Thyroid gland (tissue), 4 donors: ENCODE results near the gene PRELID3B. TPM values are rescaled to one million over a fixed set of nuclear protein-coding genes. Genes with fewer than 3 reads are reported as not detected.

Source experiments
- DNase-seq, 2 donors: peaks; one replicate each; pipeline ENCODE4 v3.0.0-alpha.2; 2019
- H3K27ac ChIP-seq, 3 donors: fragments of 200-600 bp; sonication (generic); 1 replicate in 2 of 3; 2 replicates in 1 of 3; pipeline ENCODE4 v1.5.1; 2016 to 2019; ENCODE audit warnings: mild to moderate bottlenecking in 1 of 3, moderate library complexity in 1 of 3
- H3K27me3 ChIP-seq: fragments of 200-600 bp; sonication (generic); one replicate; pipeline ENCODE4 v1.5.1; 2019
- H3K36me3 ChIP-seq, 2 donors: fragments of 200-600 bp; sonication (generic); one replicate each; pipeline ENCODE4 v1.5.1; 2016 to 2019
- H3K4me1 ChIP-seq, 2 donors: fragments of 200-600 bp; sonication (generic); one replicate each; pipeline ENCODE4 v1.5.1; 2017 to 2019
- H3K4me3 ChIP-seq, 3 donors: fragments of 200-600 bp; sonication (generic); replicated peaks in 1 of 3; 1 replicate in 2 of 3; 2 replicates in 1 of 3; pipeline ENCODE4 v1.5.1; 2016; ENCODE audit warnings: mild to moderate bottlenecking in 1 of 3
- H3K9me3 ChIP-seq: fragments of 200-600 bp; sonication (generic); one replicate; pipeline ENCODE4 v1.5.1; 2017
- CTCF ChIP-seq, 6 experiments: fragments of 200-600 bp in 3 of 6; fragments of 450-650 bp in 3 of 6; sonication (generic) in 3 of 6; IDR thresholded peaks; one replicate each; pipeline ENCODE4 v1.5.1; 2016 to 2019; ENCODE audit warnings: antibody characterized with exemption in 6 of 6, mild to moderate bottlenecking in 2 of 6, inconsistent platforms in 1 of 6, moderate library complexity in 1 of 6
- POLR2A ChIP-seq, 2 donors: fragments of 450-650 bp; IDR thresholded peaks; one replicate each; pipeline ENCODE4 v1.6.1; 2017; ENCODE audit warnings: antibody characterized with exemption in 2 of 2, mild to moderate bottlenecking in 2 of 2, moderate library complexity in 1 of 2
- WGBS, 2 donors: methylation state at CpG; one replicate each; pipeline ENCODE4 v1.1.5; 2017; 5-methylcytosine and 5-hydroxymethylcytosine counted together
- intact Hi-C: fragments of 100-400 bp; cut with DNase I; formaldehyde crosslinking; loops from one replicate; pipeline ENCODE4 v1.15.1; 2023
- total RNA-seq, 4 donors: library from RNA; depleted of rRNA; stranded (reverse); fragments of >200 nt; gene quantifications; one replicate each; pipeline ENCODE4 v1.2.3, GENCODE V29; 2016

PRELID3B gene
- total RNA-seq, 4 donors from 2014 or later = 74.4 to 112 (median 85.6) TPM

DNA sequence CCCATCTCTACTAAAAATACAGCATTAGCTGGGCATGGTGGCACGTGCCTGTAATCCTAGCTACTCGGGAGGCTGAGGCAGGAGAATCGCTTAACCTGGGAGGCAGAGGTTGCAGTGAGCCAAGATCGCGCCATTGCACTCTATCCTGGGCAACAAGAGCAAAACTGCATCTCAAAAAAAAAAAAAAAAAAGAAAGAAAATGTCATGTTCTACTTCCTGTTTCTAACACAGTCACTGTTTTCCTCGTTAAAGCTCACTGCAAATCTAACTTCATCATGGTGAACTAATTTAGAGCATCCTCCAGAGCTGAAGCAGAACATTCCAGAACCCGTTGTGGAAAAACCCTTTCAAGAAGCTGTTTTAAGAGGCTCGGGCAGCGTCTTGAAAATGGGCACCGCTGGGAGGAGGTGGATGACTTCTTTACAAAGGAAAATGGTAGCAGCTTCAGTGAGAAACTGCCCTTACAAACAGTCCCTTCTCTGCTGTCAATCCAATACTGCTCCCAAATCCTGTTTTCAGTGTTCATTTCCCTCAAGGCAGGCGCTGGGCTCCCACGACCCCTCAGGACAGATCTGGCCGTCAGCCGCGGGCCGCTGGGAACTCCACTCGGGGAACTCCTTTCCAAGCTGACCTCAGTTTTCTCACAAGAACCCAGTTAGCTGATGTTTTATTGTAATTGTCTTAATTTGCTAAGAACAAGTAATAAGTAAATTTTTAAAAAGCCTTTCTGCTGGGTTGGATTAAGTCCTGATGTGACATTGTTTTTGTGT lies 48.0 kb downstream of the PRELID3B start:
- intact Hi-C loops = no loop called here
- TF ChIP-seq POLR2A (IDR thresholded peaks at IDR 0.05) (no peak), CTCF (IDR thresholded peaks at IDR 0.05) (no peak)
- peaks cover 76 to 79% of the 10 kb centered on the region in 2 donors for H3K36me3 ChIP-seq
- H3K9me3 ChIP-seq = no peaks in the 10 kb centered on the region
- H3K27me3 ChIP-seq = no peaks in the 10 kb centered on the region
- DNase-seq = no peak
- no peak overlapping the region for H3K4me3 ChIP-seq
- H3K27ac ChIP-seq = no peak overlapping the region
- 80 to 90% methylated on average over 17 of the region's 17 CpGs for WGBS, 2 donors
- H3K4me1 ChIP-seq = peaks cover 21 to 29% of the 10 kb centered on the region in 2 donors

GRCh38 chr20:58993332-58994248 lies 49.0 kb downstream of the PRELID3B start:
- H3K27me3 ChIP-seq = no peaks in the 10 kb centered on the region
- peak in 1 of 2 donors; percentile 22 for DNase-seq
- no peak for TF ChIP-seq POLR2A (IDR thresholded peaks at IDR 0.05)
- TF ChIP-seq CTCF (IDR thresholded peaks at IDR 0.05) = no peak
- H3K27ac ChIP-seq = peak overlapping the region in 2 of 3 donors; percentile 34 to 64
- 85 to 89% methylated on average over 23 of the region's 23 CpGs for WGBS, 2 donors
- no peak overlapping the region for H3K4me3 ChIP-seq
- H3K9me3 ChIP-seq = no peaks in the 10 kb centered on the region
- intact Hi-C loops = no loop called here
- peaks cover 23 to 31% of the 10 kb centered on the region in 2 donors for H3K4me1 ChIP-seq
- peaks cover 76 to 79% of the 10 kb centered on the region in 2 donors for H3K36me3 ChIP-seq

DNA sequence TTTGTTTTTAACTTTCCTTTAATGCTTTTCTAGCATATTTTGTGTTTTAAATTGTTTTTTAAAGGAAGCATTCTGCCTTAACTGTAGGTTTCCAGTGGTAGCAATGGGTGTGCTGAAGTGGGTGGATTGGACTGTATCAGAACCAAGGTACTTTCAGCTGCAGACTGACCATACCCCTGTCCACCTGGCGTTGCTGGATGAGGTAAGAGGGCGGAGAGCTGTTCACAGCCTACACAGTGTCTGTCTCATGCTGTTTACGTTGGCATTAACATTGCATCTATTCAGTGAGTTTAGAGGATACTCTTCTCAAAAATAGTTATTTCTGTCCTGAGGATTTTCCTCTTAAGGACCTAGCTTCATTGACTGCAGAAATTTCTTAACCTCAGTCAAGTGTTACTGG lies 49.7 kb downstream of the PRELID3B start:
- H3K27ac ChIP-seq = peak overlapping the region; percentile 30 to 64 (median 34)
- TF ChIP-seq POLR2A (IDR thresholded peaks at IDR 0.05) (no peak), CTCF (IDR thresholded peaks at IDR 0.05) (no peak)
- peaks cover 30 to 38% of the 10 kb centered on the region in 2 donors for H3K4me1 ChIP-seq
- 73 to 85% methylated on average over 3 of the region's 3 CpGs for WGBS, 2 donors
- H3K27me3 ChIP-seq = no peaks in the 10 kb centered on the region
- H3K36me3 ChIP-seq = peaks cover 80 to 82% of the 10 kb centered on the region in 2 donors
- H3K4me3 ChIP-seq = no peak overlapping the region
- intact Hi-C loops = no loop called here
- peak in 1 of 2 donors; percentile 27 for DNase-seq
- no peaks in the 10 kb centered on the region for H3K9me3 ChIP-seq

DNA sequence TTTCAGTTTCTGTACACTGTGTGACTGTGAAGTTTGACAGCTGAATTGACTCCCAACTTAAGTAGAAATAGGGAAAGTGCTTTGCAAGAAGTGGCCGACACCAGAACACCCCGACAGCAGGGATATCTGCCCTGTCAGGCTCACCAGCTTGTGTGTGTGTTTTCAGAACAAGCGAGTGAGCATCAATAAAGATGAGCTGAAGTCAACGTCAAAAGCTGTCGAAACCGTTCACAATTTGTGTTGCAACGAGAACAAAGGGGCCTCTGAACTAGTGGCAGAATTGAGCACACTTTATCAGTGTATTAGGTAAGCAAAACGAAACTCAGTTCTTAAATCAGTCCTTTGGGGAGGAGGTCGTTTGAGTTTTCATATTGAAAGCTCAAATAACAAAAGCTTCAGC lies 50.9 kb downstream of the PRELID3B start:
- WGBS, 2 donors = 91 to 92% methylated on average over 9 of the region's 9 CpGs
- intact Hi-C loops = no loop called here
- no peaks in the 10 kb centered on the region for H3K9me3 ChIP-seq
- no peaks in the 10 kb centered on the region for H3K27me3 ChIP-seq
- H3K4me1 ChIP-seq = peaks cover 38 to 49% of the 10 kb centered on the region in 2 donors
- H3K36me3 ChIP-seq = peaks cover 78 to 82% of the 10 kb centered on the region in 2 donors
- DNase-seq = no peak
- TF ChIP-seq CTCF (IDR thresholded peaks at IDR 0.05) = no peak
- no peak for TF ChIP-seq POLR2A (IDR thresholded peaks at IDR 0.05)
- H3K27ac ChIP-seq = peak overlapping the region in 2 of 3 donors; percentile 26 to 87
- no peak overlapping the region for H3K4me3 ChIP-seq
